ENCODE measurements around the gene PAX4. TPM values are rescaled to one million over a fixed set of nuclear protein-coding genes. Genes with fewer than 3 reads are reported as not detected.

The PAX4 gene, protein sequence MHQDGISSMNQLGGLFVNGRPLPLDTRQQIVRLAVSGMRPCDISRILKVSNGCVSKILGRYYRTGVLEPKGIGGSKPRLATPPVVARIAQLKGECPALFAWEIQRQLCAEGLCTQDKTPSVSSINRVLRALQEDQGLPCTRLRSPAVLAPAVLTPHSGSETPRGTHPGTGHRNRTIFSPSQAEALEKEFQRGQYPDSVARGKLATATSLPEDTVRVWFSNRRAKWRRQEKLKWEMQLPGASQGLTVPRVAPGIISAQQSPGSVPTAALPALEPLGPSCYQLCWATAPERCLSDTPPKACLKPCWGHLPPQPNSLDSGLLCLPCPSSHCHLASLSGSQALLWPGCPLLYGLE
- not detected in 2 replicates for total RNA-seq

DNA sequence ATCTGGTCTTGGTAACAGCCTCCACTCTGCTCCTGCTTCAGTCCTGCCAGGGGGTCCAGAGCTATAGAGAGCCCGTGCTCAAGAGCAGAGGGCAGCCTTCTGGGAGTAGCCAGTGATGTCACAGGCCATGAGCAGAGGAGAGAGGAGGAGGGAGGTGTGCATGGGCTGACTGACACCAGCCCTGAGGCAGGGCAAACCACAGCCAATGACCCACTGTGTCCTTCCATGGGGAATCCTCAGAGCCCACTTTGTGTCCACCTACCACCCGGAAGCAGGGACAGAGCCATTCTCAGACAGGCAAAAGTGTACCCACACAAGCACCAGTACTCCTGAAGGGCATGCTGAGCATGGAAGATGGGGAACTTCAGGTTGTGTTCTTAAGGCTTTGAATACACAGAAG is at the start of gene PAX4:
Gene PAX4 (minus strand): TSS at position 101 of the 400 bp plus-strand sequence. CDS start 2,214 bp downstream, outside the sequence.

DNA sequence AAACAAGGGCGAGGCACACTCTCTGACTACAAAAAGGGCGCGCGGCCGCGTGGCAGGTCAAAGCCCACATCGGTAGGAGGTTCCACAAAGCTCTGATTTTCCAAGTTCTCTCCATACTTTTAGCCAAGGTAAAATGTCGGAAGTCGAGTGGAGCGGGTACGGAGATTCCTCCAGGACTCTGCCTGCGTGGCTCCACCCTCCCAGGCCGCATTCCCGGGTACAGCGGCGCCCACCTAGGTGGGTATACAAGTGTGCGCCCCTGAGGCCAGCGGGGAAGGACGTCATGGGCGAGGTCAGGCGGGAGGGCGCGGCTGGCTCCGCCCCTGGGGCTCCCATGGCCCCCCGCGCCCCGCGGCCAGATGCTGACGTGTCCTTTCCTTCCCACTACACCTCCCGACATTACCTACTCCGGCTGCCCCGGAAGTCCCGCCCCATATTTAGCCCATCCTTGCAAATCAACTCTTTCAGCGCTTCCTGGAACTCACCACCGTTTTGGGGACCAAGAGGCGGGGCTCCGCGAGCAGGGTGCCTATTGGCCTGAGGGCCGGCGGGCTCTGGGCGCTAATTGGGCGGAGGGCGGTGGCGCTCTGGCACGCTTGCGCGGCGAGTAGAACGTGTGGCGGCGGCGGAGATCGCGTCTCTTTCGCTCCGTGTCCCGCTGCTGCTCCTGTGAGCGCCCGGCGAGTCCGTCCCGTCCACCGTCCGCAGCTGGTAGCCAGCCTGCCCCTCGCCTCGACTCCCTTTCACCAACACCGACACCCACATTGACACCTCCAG is 33.8 kb upstream of the PAX4 start, which contains the start of gene SND1:
Gene SND1 (plus strand): TSS at position 639 of the 777 bp plus-strand sequence. CDS start 180 bp downstream, outside the sequence.

DNA sequence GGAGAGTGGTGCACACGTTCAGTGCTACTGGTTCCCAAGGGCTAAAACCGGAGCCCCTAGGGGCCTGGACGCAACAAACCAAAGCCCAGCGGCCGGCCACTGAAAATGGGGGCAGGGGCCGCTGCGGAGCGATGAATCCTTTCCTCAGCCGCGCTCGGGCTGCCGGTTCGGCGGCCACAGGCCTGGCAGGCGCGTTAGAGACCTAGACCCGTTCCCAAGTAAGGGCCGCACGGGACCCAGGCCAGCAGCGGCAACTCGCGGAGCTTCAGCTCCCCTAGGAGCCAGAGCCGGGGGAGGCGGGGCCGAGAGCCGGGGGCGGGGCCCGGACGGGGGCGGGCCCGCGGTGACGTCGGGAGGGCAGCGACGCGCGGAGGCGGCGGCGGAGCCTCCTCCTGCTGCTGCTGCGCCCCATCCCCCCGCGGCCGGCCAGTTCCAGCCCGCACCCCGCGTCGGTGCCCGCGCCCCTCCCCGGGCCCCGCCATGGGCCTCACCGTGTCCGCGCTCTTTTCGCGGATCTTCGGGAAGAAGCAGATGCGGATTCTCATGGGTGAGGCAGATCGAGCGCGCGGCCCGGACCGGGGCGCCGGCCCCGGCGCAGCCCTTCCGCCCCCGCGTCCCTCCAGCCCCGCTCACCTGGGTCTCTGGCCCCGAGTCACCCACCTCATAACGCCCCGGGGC is 29.8 kb downstream of the PAX4 start, which contains the start of gene ARF5:
Gene ARF5 (plus strand): TSS at position 393 of the 678 bp plus-strand sequence. CDS start 88 bp downstream, at position 481.

DNA sequence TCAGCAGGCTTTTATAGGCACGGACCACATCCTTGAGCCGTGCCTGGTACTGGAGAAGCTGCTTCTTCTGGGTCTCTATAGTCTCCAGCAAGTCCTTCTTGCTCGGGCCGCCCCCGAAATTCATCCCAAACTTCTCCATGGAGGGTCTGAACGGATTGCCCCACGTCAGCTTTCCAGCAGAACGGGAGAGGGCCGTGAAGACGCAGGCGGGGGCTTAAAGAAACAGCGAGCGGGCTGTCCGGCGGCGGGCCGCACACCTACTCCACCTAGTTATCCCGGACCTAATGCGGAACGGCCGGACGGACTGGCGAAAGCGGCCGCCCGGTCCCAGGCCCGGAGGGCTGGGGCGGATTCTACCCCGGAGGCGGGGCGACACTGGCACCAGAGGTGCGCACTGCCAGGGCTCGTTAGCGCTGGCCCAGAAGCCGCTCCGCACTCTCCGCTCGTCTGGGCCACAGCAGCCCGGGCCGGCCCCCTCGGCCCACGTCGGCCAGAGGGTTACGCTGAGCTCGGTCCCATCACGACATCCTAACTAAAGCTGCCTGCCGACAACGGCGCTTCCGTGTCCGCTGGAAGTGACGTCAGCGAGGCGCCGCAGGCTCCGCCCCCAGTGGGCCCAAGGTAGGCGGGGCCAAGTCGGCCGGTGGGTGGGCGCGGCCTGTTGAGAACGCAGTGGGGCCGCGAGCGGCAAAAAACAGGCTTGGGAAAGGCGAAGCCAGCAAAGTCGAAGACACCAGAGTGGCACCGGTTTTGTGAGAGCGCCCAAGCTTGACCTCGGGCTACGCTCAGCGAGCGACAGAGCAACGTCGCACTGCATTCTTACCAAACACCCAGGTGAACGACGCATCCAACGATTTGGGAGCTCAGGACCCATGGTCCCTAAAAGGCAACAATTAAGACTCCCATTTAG is 32.6 kb downstream of the PAX4 start, which contains the start of gene GCC1:
Gene GCC1 (minus strand): TSS at position 553 of the 910 bp plus-strand sequence. CDS start 414 bp downstream, at position 139.

Other genes starting within 250 kb of the PAX4 start
- 26.0 and 30.1 TPM in 2 replicates for gene ZNF800, start 225.4 kb downstream of the PAX4 start, total RNA-seq
- 19.2 and 22.3 TPM in 2 replicates for gene GCC1, start 32.5 kb downstream of the PAX4 start, total RNA-seq
- gene ARF5, start 29.7 kb downstream of the PAX4 start, total RNA-seq = 147 and 155 TPM in 2 replicates
- 2.7 and 3.1 TPM in 2 replicates for gene FSCN3, start 24.4 kb downstream of the PAX4 start, total RNA-seq
- gene SND1, start 34.1 kb upstream of the PAX4 start, total RNA-seq = 226 and 252 TPM in 2 replicates

Data from articular chondrocyte of knee joint (primary cell).